DMS153 treated with DMSO at 0.1 percent for 48 hours (cell line): ENCODE data around the gene SPAG6.
"Not testable (repeated sequence)": the region's sequence is repeated elsewhere in the genome, so short reads cannot be mapped to it uniquely, and the experiment has no call there.

Experiments
- DNase-seq: peaks from one replicate; lab custom pipeline; 2025; ENCODE audit not compliant: unreplicated experiment; lab: John Stamatoyannopoulos, UW

SPAG6 gene

GRCh38 chr10:22370320-22370719 is 25.0 kb downstream of the SPAG6 start:
- DNase-seq = no peak

GRCh38 chr10:22372298-22372697 is 27.0 kb downstream of the SPAG6 start:
- DNase-seq = no peak

GRCh38 chr10:22372917-22373316 is 27.6 kb downstream of the SPAG6 start:
- no peak for DNase-seq

- DNase-seq = no peak
These were observed 29.3 kb downstream of the SPAG6 start for GRCh38 chr10:22374489-22375126.

GRCh38 chr10:22379059-22379458 is 33.8 kb downstream of the SPAG6 start:
- DNase-seq = no peak

- no peak for DNase-seq
These were observed 36.0 kb downstream of the SPAG6 start for GRCh38 chr10:22381262-22381661.

- DNase-seq = no peak
These were observed 41.2 kb downstream of the SPAG6 start for GRCh38 chr10:22386503-22386902.

- no peak for DNase-seq
These were observed 44.7 kb downstream of the SPAG6 start for GRCh38 chr10:22389856-22390589.

GRCh38 chr10:22391600-22391999 is 46.3 kb downstream of the SPAG6 start:
- DNase-seq = no peak

GRCh38 chr10:22396195-22396594 is 50.9 kb downstream of the SPAG6 start:
- not testable (repeated sequence) for DNase-seq

- not testable (repeated sequence) for DNase-seq
These were observed 61.6 kb downstream of the SPAG6 start for GRCh38 chr10:22406916-22407315.

GRCh38 chr10:22410394-22410793 is 65.1 kb downstream of the SPAG6 start:
- DNase-seq = no peak

GRCh38 chr10:22410846-22411245 is 65.5 kb downstream of the SPAG6 start:
- no peak for DNase-seq

- no peak for DNase-seq
These were observed 68.8 kb downstream of the SPAG6 start for GRCh38 chr10:22414146-22414545.

GRCh38 chr10:22415072-22415471 is 69.8 kb downstream of the SPAG6 start:
- DNase-seq = no peak

- DNase-seq = no peak
These were observed 72.5 kb downstream of the SPAG6 start for GRCh38 chr10:22417736-22418268.

- no peak for DNase-seq
These were observed 75.7 kb downstream of the SPAG6 start for GRCh38 chr10:22420787-22421517.

- no peak for DNase-seq
These were observed 81.4 kb downstream of the SPAG6 start for GRCh38 chr10:22426653-22427052.

- DNase-seq = no peak
These were observed 81.8 kb downstream of the SPAG6 start for GRCh38 chr10:22427101-22427500.

- peak; percentile 59 for DNase-seq
These were observed 82.7 kb downstream of the SPAG6 start for GRCh38 chr10:22427890-22428571.

GRCh38 chr10:22429146-22429545 is 83.8 kb downstream of the SPAG6 start:
- no peak for DNase-seq
